GM21717 (cell line): ENCODE results near the gene R3HDM1.

Source experiments
- ATAC-seq: cut with Tn5 transposase; IDR thresholded peaks from one replicate; pipeline ENCODE4 v1.9.1; 2021; ENCODE audit warnings: mild to moderate bottlenecking, moderate library complexity; ENCODE audit not compliant: unreplicated experiment

Gene R3HDM1

DNA sequence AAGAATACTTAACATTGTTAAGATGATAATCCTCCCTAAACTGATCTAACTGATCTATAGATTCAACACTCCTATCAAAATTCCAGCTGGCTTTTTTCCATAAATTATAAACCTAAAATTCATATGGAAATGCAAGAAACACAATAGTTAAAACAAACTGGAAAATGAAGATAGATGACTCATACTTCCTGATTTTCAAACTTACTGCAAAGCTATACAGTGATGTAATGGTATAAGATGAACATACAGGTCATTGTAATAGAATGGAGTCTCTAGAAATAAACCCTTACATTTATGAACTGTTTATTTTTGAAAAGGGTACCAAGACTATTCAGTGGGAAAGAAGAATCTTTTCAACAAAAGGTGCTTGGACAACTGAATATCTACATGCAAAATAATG lies 242.6 kb downstream of the R3HDM1 start:
- no peak for ATAC-seq
